Endothelial cell of umbilical vein (primary cell): ENCODE results near the gene ABCC1. TPM values are rescaled to one million over a fixed set of nuclear protein-coding genes. Genes with fewer than 3 reads are reported as not detected.
"Not testable (repeated sequence)": the region's sequence is repeated elsewhere in the genome, so short reads cannot be mapped to it uniquely, and the experiment has no call there.

Experiments used
- BruUV-seq: library from RNA; stranded (reverse); fragments of 400-500 nt; replicated peaks from 2 replicates; lab custom pipeline; 2021; lab: Mats Ljungman, UMichigan
- CTCF ChIA-PET: fragments of 300-600, 350-600 bp; sonication (Branson Sonifier 250); formaldehyde crosslinking; loops from one replicate; lab custom pipeline; 2021; ENCODE audit warnings: antibody characterized with exemption, inconsistent platforms; lab: Charles Lee
- POLR2A ChIA-PET: fragments of 300-600, 350-600 bp; sonication (Branson Sonifier 250); formaldehyde crosslinking; loops from one replicate; lab custom pipeline; 2021; ENCODE audit warnings: antibody characterized with exemption, inconsistent platforms; lab: Charles Lee
- DNase-seq: peaks from one replicate; pipeline ENCODE4 v3.0.0-alpha.2; 2011; ENCODE audit warnings: low read depth, low spot score
- FAIRE-seq: peaks from 2 replicates; lab custom pipeline; 2011; peaks lifted over from hg19 to GRCh38; lab: Jason Lieb, UNC
- H2AFZ ChIP-seq: 2 replicates; pipeline ENCODE4 v1.6.0; 2012; ENCODE audit warnings: low read depth, low read length, control low read depth, inconsistent platforms
- H3K27ac ChIP-seq: 2 replicates; pipeline ENCODE4 v1.5.1; 2011; ENCODE audit warnings: low read depth, mild to moderate bottlenecking, control low read depth, low read length, moderate library complexity; ENCODE audit not compliant: insufficient read depth
- H3K27me3 ChIP-seq, 2 experiments: 2 replicates each; pipeline versions ENCODE4 v1.6.0 to v1.6.1; 2011; ENCODE audit warnings: low read length in 2 of 2, mixed read lengths in 1 of 2; ENCODE audit not compliant: control insufficient read depth in 2 of 2, insufficient read depth in 2 of 2
- H3K36me3 ChIP-seq, 2 experiments: 2 replicates in 1 of 2; 3 replicates in 1 of 2; pipeline ENCODE4 v1.5.1; 2011; ENCODE audit warnings: low read length in 2 of 2, mild to moderate bottlenecking in 1 of 2, moderate library complexity in 1 of 2; ENCODE audit not compliant: control insufficient read depth in 2 of 2, insufficient read depth in 2 of 2; ENCODE audit errors: extremely low read depth in 1 of 2
- H3K4me1 ChIP-seq: 3 replicates; pipeline ENCODE4 v1.5.1; 2011; ENCODE audit warnings: mild to moderate bottlenecking, low read length; ENCODE audit not compliant: control insufficient read depth, insufficient read depth; ENCODE audit errors: extremely low read depth
- H3K4me2 ChIP-seq: 2 replicates; pipeline ENCODE4 v1.6.1; 2011; ENCODE audit warnings: low read length, control low read depth, mixed read lengths; ENCODE audit not compliant: insufficient read depth
- H3K4me3 ChIP-seq, 3 experiments: fragments of 200-600 bp in 1 of 3; sonication (generic), shearing (Covaris generic) in 1 of 3; replicated peaks in 1 of 3; 2 replicates each; pipeline ENCODE4 v1.5.1; 2011 to 2016; ENCODE audit warnings: control low read depth in 3 of 3, low read length in 3 of 3, mild to moderate bottlenecking in 2 of 3, inconsistent platforms in 1 of 3, low read depth in 1 of 3, moderate library complexity in 1 of 3; ENCODE audit not compliant: insufficient read depth in 1 of 3
- H3K79me2 ChIP-seq: 2 replicates; pipeline ENCODE4 v1.6.0; 2012; ENCODE audit warnings: low read length, inconsistent platforms; ENCODE audit not compliant: control insufficient read depth, insufficient read depth
- H3K9ac ChIP-seq: replicated peaks from 2 replicates; pipeline ENCODE3; 2011; ENCODE audit warnings: low read length, control low read depth; ENCODE audit not compliant: insufficient read depth; ENCODE audit errors: extremely low read depth
- H3K9me1 ChIP-seq: replicated peaks from 3 replicates; pipeline ENCODE4 v1.6.0; 2011; ENCODE audit warnings: mild to moderate bottlenecking, low read length; ENCODE audit not compliant: control insufficient read depth, insufficient read depth; ENCODE audit errors: extremely low read depth
- H3K9me3 ChIP-seq: replicated peaks from 2 replicates; pipeline ENCODE4 v1.5.1; 2012; ENCODE audit warnings: low read length, inconsistent platforms; ENCODE audit not compliant: control insufficient read depth, insufficient read depth
- H4K20me1 ChIP-seq: replicated peaks from 2 replicates; pipeline ENCODE3; 2011; ENCODE audit warnings: mild to moderate bottlenecking, low read length; ENCODE audit not compliant: control insufficient read depth, insufficient read depth; ENCODE audit errors: extremely low read depth
- CTCF ChIP-seq, 2 donors: IDR thresholded peaks; 1 replicate in 1 of 2; 2 replicates in 1 of 2; pipeline ENCODE4 v1.5.1; 2011; ENCODE audit warnings: low read length in 2 of 2, mild to moderate bottlenecking in 2 of 2, moderate library complexity in 2 of 2, control low read depth in 1 of 2, inconsistent platforms in 1 of 2, low read depth in 1 of 2; ENCODE audit not compliant: insufficient read depth in 1 of 2; ENCODE audit errors: extremely low read depth in 1 of 2
- EZH2 ChIP-seq: IDR thresholded peaks from 2 replicates; pipeline ENCODE4 v1.6.1; 2012; ENCODE audit warnings: borderline replicate concordance, low read depth, mild to moderate bottlenecking, moderate library complexity, low read length, inconsistent platforms; ENCODE audit not compliant: severe bottlenecking
- FOS ChIP-seq: IDR thresholded peaks from 2 replicates; pipeline ENCODE4 v1.6.1; 2011; ENCODE audit warnings: mild to moderate bottlenecking, low read length, moderate library complexity, borderline replicate concordance; ENCODE audit not compliant: insufficient read depth
- GATA2 ChIP-seq: IDR thresholded peaks from 2 replicates; pipeline ENCODE4 v1.7.0; 2011; ENCODE audit warnings: low read depth, mild to moderate bottlenecking, moderate library complexity, mixed read lengths, low read length; ENCODE audit not compliant: insufficient read length, insufficient read depth
- JUN ChIP-seq: IDR thresholded peaks from 2 replicates; pipeline ENCODE4 v1.6.1; 2011; ENCODE audit warnings: borderline replicate concordance, low read depth; ENCODE audit not compliant: insufficient read length, insufficient read depth
- MAX ChIP-seq: IDR thresholded peaks from 2 replicates; pipeline ENCODE4 v1.6.1; 2011; ENCODE audit not compliant: insufficient read depth, insufficient read length
- MYC ChIP-seq: IDR thresholded peaks from one replicate; pipeline ENCODE4 v1.6.1; 2011; ENCODE audit warnings: mild to moderate bottlenecking, low read depth, low read length
- POLR2A ChIP-seq: IDR thresholded peaks from 2 replicates; pipeline ENCODE4 v1.6.1; 2012; ENCODE audit warnings: low read depth, mild to moderate bottlenecking, control low read depth, low read length
- POLR2AphosphoS5 ChIP-seq: IDR thresholded peaks from 2 replicates; pipeline ENCODE4 v1.6.1; 2012; ENCODE audit warnings: low read depth, mild to moderate bottlenecking, control low read depth, low read length, moderate library complexity; ENCODE audit not compliant: insufficient read depth
- dilution Hi-C: fragments of 300-500 bp; cut with MboI; formaldehyde crosslinking; loops from one replicate; pipeline ENCODE4 v1.15.0; 2019; ENCODE audit warnings: low sequenced_read_pairs; ENCODE audit not compliant: extremely low pct_ligation_motif_present
- intact Hi-C: fragments of 100-400 bp; cut with micrococcal nuclease; formaldehyde crosslinking; loops from one replicate; pipeline ENCODE4 v1.10.0; 2022
- polyA plus RNA-seq, 4 experiments: library from polyadenylated mRNA; depleted of rRNA in 3 of 4; stranded (reverse) in 3 of 4; unstranded in 1 of 4; fragments of >200 nt; gene quantifications; 2 replicates each; pipeline versions ENCODE4 v1.2.1 to v1.2.3, GENCODE V29; 2011 to 2012; ENCODE audit warnings: missing spikeins in 1 of 4
- total RNA-seq: library from RNA; stranded (reverse); gene quantifications from 2 replicates; pipeline ENCODE4 v1.2.3, GENCODE V29; 2021

Gene ABCC1
- total and polyA plus RNA-seq, 2 donors (not counting 3 experiments of a cell fraction or from before 2014, with no cell fraction given) = 46.1 to 89.2 TPM

GRCh38 chr16:16161319-16161718 is 211.9 kb downstream of the ABCC1 start:
- Histone ChIP-seq H3K27ac (no peak overlapping the region), H3K9me3 (no peaks in the 10 kb centered on the region), H3K4me3 (no peak overlapping the region), H3K9ac (no peak overlapping the region), H4K20me1 (no peaks in the 10 kb centered on the region), H3K79me2 (no peaks in the 10 kb centered on the region), H3K4me2 (no peak overlapping the region), H3K9me1 (no peaks in the 10 kb centered on the region), H3K4me1 (no peaks in the 10 kb centered on the region), H3K27me3 (peaks cover 0 to 1% of the 10 kb centered on the region in 2 experiments), H3K36me3 (no peaks in the 10 kb centered on the region), H2AFZ (no peak overlapping the region)
- POLR2A ChIA-PET = no interaction called here
- no peak for DNase-seq
- CTCF ChIA-PET = no interaction called here
- dilution Hi-C loops = no loop called here
- intact Hi-C loops = no loop called here
- no TSS peak for BruUV-seq
- no peak for FAIRE-seq
- TF ChIP-seq POLR2AphosphoS5 (no peak), EZH2 (no peak), MYC (no peak), CTCF (IDR thresholded peaks at IDR 0.05; ENCODE audit: extremely low read depth in 1 of 2, insufficient read depth in 1 of 2, low read depth in 1 of 2, low read length in 2 of 2) (no peak), POLR2A (no peak), FOS (no peak), JUN (no peak), GATA2 (no peak), MAX (no peak)

- H3K27me3 ChIP-seq, dilution Hi-C loops, H3K4me2 ChIP-seq, H3K9ac ChIP-seq, FAIRE-seq, H3K9me1 ChIP-seq, DNase-seq, H3K79me2 ChIP-seq, H3K4me3 ChIP-seq, intact Hi-C loops, CTCF ChIA-PET, H2AFZ ChIP-seq, POLR2A ChIA-PET, H3K9me3 ChIP-seq, H3K4me1 ChIP-seq, H3K27ac ChIP-seq, H3K36me3 ChIP-seq, BruUV-seq, H4K20me1 ChIP-seq: not testable (repeated sequence)
Measured at GRCh38 chr16:16161840-16162239, 212.4 kb downstream of the ABCC1 start.
